Effector memory CD4-positive, alpha-beta T cell (primary cell): ENCODE data around the gene FGD4.

Source experiments
- DNase-seq, 3 donors: peaks; one replicate each; pipeline ENCODE4 v3.0.0-alpha.2; 2020
- H3K27ac ChIP-seq: 2 replicates; pipeline ENCODE4 v1.7.0; 2013; ENCODE audit warnings: mild to moderate bottlenecking, low read length, moderate library complexity; ENCODE audit not compliant: insufficient read depth, poor library complexity, severe bottlenecking
- H3K27me3 ChIP-seq: replicated peaks from 2 replicates; pipeline ENCODE4 v1.7.0; 2013; ENCODE audit warnings: mild to moderate bottlenecking, low read length; ENCODE audit not compliant: insufficient read depth, control insufficient read depth, poor library complexity, severe bottlenecking
- H3K36me3 ChIP-seq: 2 replicates; pipeline ENCODE4 v1.7.0; 2013; ENCODE audit warnings: mild to moderate bottlenecking, low read length, moderate library complexity; ENCODE audit not compliant: control insufficient read depth, insufficient read depth
- H3K4me1 ChIP-seq: 2 replicates; pipeline ENCODE4 v1.7.0; 2013; ENCODE audit warnings: low read length, mild to moderate bottlenecking; ENCODE audit not compliant: control insufficient read depth, insufficient read depth, poor library complexity, severe bottlenecking
- H3K4me3 ChIP-seq: 2 replicates; pipeline ENCODE4 v1.7.0; 2013; ENCODE audit warnings: low read length, low read depth, mild to moderate bottlenecking; ENCODE audit not compliant: insufficient read depth, poor library complexity, severe bottlenecking
- H3K9me3 ChIP-seq: 2 replicates; pipeline ENCODE4 v1.7.0; 2013; ENCODE audit warnings: mild to moderate bottlenecking, low read length, moderate library complexity; ENCODE audit not compliant: control insufficient read depth

Gene FGD4

GRCh38 chr12:32483993-32484392, 84.6 kb downstream of the FGD4 start:
- no peak overlapping the region for H3K27ac ChIP-seq
- no peak overlapping the region for H3K4me3 ChIP-seq
- H3K9me3 ChIP-seq = no peaks in the 10 kb centered on the region
- H3K4me1 ChIP-seq = no peaks in the 10 kb centered on the region
- no peaks in the 10 kb centered on the region for H3K36me3 ChIP-seq
- DNase-seq = no peak
- H3K27me3 ChIP-seq = no peaks in the 10 kb centered on the region

- no peaks in the 10 kb centered on the region for H3K4me1 ChIP-seq
- no peaks in the 10 kb centered on the region for H3K27me3 ChIP-seq
- no peak overlapping the region for H3K4me3 ChIP-seq
- H3K36me3 ChIP-seq = no peaks in the 10 kb centered on the region
- H3K9me3 ChIP-seq = no peaks in the 10 kb centered on the region
- no peak for DNase-seq
- H3K27ac ChIP-seq = no peak overlapping the region
Observed at GRCh38 chr12:32486158-32486557, 86.8 kb downstream of the FGD4 start.

- DNase-seq = no peak
- Histone ChIP-seq H3K9me3 (no peaks in the 10 kb centered on the region), H3K27me3 (no peaks in the 10 kb centered on the region), H3K4me1 (no peaks in the 10 kb centered on the region), H3K27ac (no peak overlapping the region), H3K4me3 (no peak overlapping the region), H3K36me3 (no peaks in the 10 kb centered on the region)
Observed at GRCh38 chr12:32488132-32488531, 88.8 kb downstream of the FGD4 start.

GRCh38 chr12:32489070-32489469, 89.7 kb downstream of the FGD4 start:
- no peak for DNase-seq
- Histone ChIP-seq H3K27me3 (no peaks in the 10 kb centered on the region), H3K27ac (no peak overlapping the region), H3K4me1 (no peaks in the 10 kb centered on the region), H3K4me3 (no peak overlapping the region), H3K36me3 (no peaks in the 10 kb centered on the region), H3K9me3 (no peaks in the 10 kb centered on the region)

- H3K4me1 ChIP-seq = no peaks in the 10 kb centered on the region
- H3K36me3 ChIP-seq = no peaks in the 10 kb centered on the region
- H3K27ac ChIP-seq = no peak overlapping the region
- H3K4me3 ChIP-seq = no peak overlapping the region
- DNase-seq = no peak
- H3K9me3 ChIP-seq = no peaks in the 10 kb centered on the region
- no peaks in the 10 kb centered on the region for H3K27me3 ChIP-seq
Observed at GRCh38 chr12:32490801-32491200, 91.4 kb downstream of the FGD4 start.

- Histone ChIP-seq H3K27me3 (no peaks in the 10 kb centered on the region), H3K27ac (no peak overlapping the region), H3K36me3 (no peaks in the 10 kb centered on the region), H3K4me3 (no peak overlapping the region), H3K9me3 (no peaks in the 10 kb centered on the region), H3K4me1 (no peaks in the 10 kb centered on the region)
- DNase-seq = no peak
Observed at GRCh38 chr12:32493282-32493681, 93.9 kb downstream of the FGD4 start.

- DNase-seq = no peak
- no peaks in the 10 kb centered on the region for H3K36me3 ChIP-seq
- H3K9me3 ChIP-seq = no peaks in the 10 kb centered on the region
- H3K4me3 ChIP-seq = no peak overlapping the region
- H3K27me3 ChIP-seq = no peaks in the 10 kb centered on the region
- no peaks in the 10 kb centered on the region for H3K4me1 ChIP-seq
- no peak overlapping the region for H3K27ac ChIP-seq
Observed at GRCh38 chr12:32494656-32495055, 95.3 kb downstream of the FGD4 start.

- Histone ChIP-seq H3K4me1 (no peaks in the 10 kb centered on the region), H3K27ac (no peak overlapping the region), H3K9me3 (no peaks in the 10 kb centered on the region), H3K36me3 (no peaks in the 10 kb centered on the region), H3K27me3 (no peaks in the 10 kb centered on the region), H3K4me3 (no peak overlapping the region)
- DNase-seq = no peak
Observed at GRCh38 chr12:32496946-32497345, 97.6 kb downstream of the FGD4 start.

- Histone ChIP-seq H3K9me3 (no peaks in the 10 kb centered on the region), H3K27ac (no peak overlapping the region), H3K36me3 (no peaks in the 10 kb centered on the region), H3K4me1 (no peaks in the 10 kb centered on the region), H3K4me3 (no peak overlapping the region), H3K27me3 (no peaks in the 10 kb centered on the region)
- no peak for DNase-seq
Observed at GRCh38 chr12:32497864-32498263, 98.5 kb downstream of the FGD4 start.

GRCh38 chr12:32499048-32499447, 99.7 kb downstream of the FGD4 start:
- H3K4me3 ChIP-seq = no peak overlapping the region
- H3K36me3 ChIP-seq = no peaks in the 10 kb centered on the region
- DNase-seq = no peak
- no peaks in the 10 kb centered on the region for H3K27me3 ChIP-seq
- no peaks in the 10 kb centered on the region for H3K9me3 ChIP-seq
- no peaks in the 10 kb centered on the region for H3K4me1 ChIP-seq
- no peak overlapping the region for H3K27ac ChIP-seq

GRCh38 chr12:32501835-32502333, 102.5 kb downstream of the FGD4 start:
- Histone ChIP-seq H3K9me3 (no peaks in the 10 kb centered on the region), H3K27ac (no peak overlapping the region), H3K4me3 (no peak overlapping the region), H3K36me3 (no peaks in the 10 kb centered on the region), H3K4me1 (no peaks in the 10 kb centered on the region), H3K27me3 (no peaks in the 10 kb centered on the region)
- DNase-seq = no peak
